ENCODE measurements around the gene RAPGEF5. TPM values are rescaled to one million over a fixed set of nuclear protein-coding genes. Genes with fewer than 3 reads are reported as not detected.

Gene RAPGEF5
- total RNA-seq, 1 experiment from 2014 or later, result 13.3 TPM

GRCh38 chr7:22208799-22209198 lies 148.2 kb downstream of the RAPGEF5 start:
- Mint-ChIP-seq H3K4me3 (no peak overlapping the region), H3K9me3 (no peaks in the 10 kb centered on the region)

More at GRCh38 chr7:22208799-22209198, 148.2 kb downstream of the RAPGEF5 start:
- Mint-ChIP-seq H3K27ac (no peak overlapping the region), H3K4me1 (peaks cover under 1 to 1% of the 10 kb centered on the region in 2 experiments; a peak in 2 of 4 replicates), H3K27me3 (ENCODE audit: low read depth) (no peaks in the 10 kb centered on the region), H3K36me3 (ENCODE audit: insufficient read depth in 1 of 3, low read depth in 3 of 3) (no peaks in the 10 kb centered on the region)
- Histone ChIP-seq H3K4me1 (ENCODE audit: insufficient read depth, low read length) (no peaks in the 10 kb centered on the region), H2BK15ac (ENCODE audit: low read depth, low read length) (no peak overlapping the region), H4K8ac (replicated peaks; ENCODE audit: insufficient read length, low read depth, low read length) (no peak overlapping the region), H3K27ac (ENCODE audit: insufficient read length, low read depth, low read length) (no peak overlapping the region), H3K79me1 (ENCODE audit: insufficient read depth, low read depth, low read length, poor library complexity, severe bottlenecking) (no peaks in the 10 kb centered on the region), H3K9me3 (ENCODE audit: control insufficient read depth, low read depth, low read length) (no peaks in the 10 kb centered on the region), H2BK120ac (ENCODE audit: low read depth, low read length, poor library complexity, severe bottlenecking) (no peak overlapping the region), H2AK5ac (ENCODE audit: insufficient read length, low read length) (no peak overlapping the region), H3K9ac (ENCODE audit: extremely low read depth, insufficient read length, low read length) (no peak overlapping the region), H3K23me2 (ENCODE audit: insufficient read length, low read depth, low read length, poor library complexity, severe bottlenecking) (no peaks in the 10 kb centered on the region), H2AFZ (ENCODE audit: low read length) (no peak overlapping the region), H3K4me2 (ENCODE audit: insufficient read depth, insufficient read length, low read length) (no peak overlapping the region), H4K91ac (ENCODE audit: insufficient read length, low read depth, low read length) (no peak overlapping the region), H3K79me2 (ENCODE audit: insufficient read depth, low read length) (no peaks in the 10 kb centered on the region), H2BK5ac (ENCODE audit: insufficient read length, low read length) (no peak overlapping the region), H4K20me1 (ENCODE audit: control insufficient read depth, insufficient read depth, insufficient read length) (no peaks in the 10 kb centered on the region), H3K23ac (ENCODE audit: insufficient read length, low read depth, low read length) (no peak overlapping the region), H3K18ac (ENCODE audit: insufficient read length, low read depth, low read length) (no peak overlapping the region), H3K14ac (ENCODE audit: insufficient read depth, low read length) (no peak overlapping the region), H2BK12ac (ENCODE audit: insufficient read length, low read depth, low read length) (no peak overlapping the region), H3K4ac (ENCODE audit: low read depth, low read length) (no peak overlapping the region), H4K5ac (ENCODE audit: insufficient read length, low read depth, low read length) (no peak overlapping the region), H3T11ph (ENCODE audit: low read length) (no peak overlapping the region), H2BK20ac (ENCODE audit: low read depth, low read length, poor library complexity, severe bottlenecking) (no peak overlapping the region), H3K27me3 (ENCODE audit: insufficient read depth, low read length) (no peaks in the 10 kb centered on the region), H3K56ac (ENCODE audit: insufficient read length, low read depth, low read length) (no peak overlapping the region)
- DNase-seq, result no peak
- no peak for TF ChIP-seq CTCF (conservative IDR thresholded peaks at IDR 0.05)
- no CpG with 5 or more reads among the region's 2 CpGs for WGBS (ENCODE audit: extremely low coverage, insufficient read length, low lambda C conversion rate)

Measured in H9 (cell line).